Mesenchymal stem cell (in vitro differentiated cells and primary cell): ENCODE data around the gene ARGLU1.
A peak's percentile ranks its signal among the peaks of the same experiment; 100 is the strongest.

Experiments
- DNase-seq: peaks from one replicate; pipeline ENCODE4 v3.0.0-alpha.2; 2013
- H2AFZ ChIP-seq: one replicate; pipeline ENCODE4 v1.6.1; 2013; ENCODE audit warnings: low read depth, mild to moderate bottlenecking, control low read depth, inconsistent platforms, low read length, moderate library complexity
- H2AK5ac ChIP-seq: 2 replicates; pipeline ENCODE4 v1.6.1; 2013; ENCODE audit warnings: low read length, moderate library complexity, mild to moderate bottlenecking, inconsistent platforms; ENCODE audit not compliant: severe bottlenecking
- H2BK120ac ChIP-seq: one replicate; pipeline ENCODE4 v1.6.1; 2013; ENCODE audit warnings: low read depth, mild to moderate bottlenecking, inconsistent platforms, low read length, moderate library complexity
- H2BK12ac ChIP-seq, 2 experiments: one replicate each; pipeline ENCODE4 v1.6.1; 2013; ENCODE audit warnings: inconsistent platforms in 2 of 2, low read length in 2 of 2, mild to moderate bottlenecking in 2 of 2, moderate library complexity in 2 of 2, control low read depth in 1 of 2
- H2BK15ac ChIP-seq: one replicate; pipeline ENCODE4 v1.6.1; 2013; ENCODE audit warnings: mild to moderate bottlenecking, low read depth, inconsistent platforms; ENCODE audit not compliant: poor library complexity, severe bottlenecking
- H2BK5ac ChIP-seq: 2 replicates; pipeline ENCODE4 v1.6.1; 2013; ENCODE audit warnings: low read depth, mild to moderate bottlenecking, low read length, control low read depth, inconsistent platforms; ENCODE audit not compliant: poor library complexity, severe bottlenecking
- H3K14ac ChIP-seq, 2 experiments: one replicate each; pipeline ENCODE4 v1.6.1; 2013; ENCODE audit warnings: inconsistent platforms in 2 of 2, low read length in 2 of 2, control low read depth in 1 of 2, mild to moderate bottlenecking in 1 of 2, moderate library complexity in 1 of 2
- H3K18ac ChIP-seq, 2 experiments: one replicate each; pipeline ENCODE4 v1.6.1; 2013; ENCODE audit warnings: inconsistent platforms in 2 of 2, low read length in 2 of 2, control low read depth in 1 of 2, low read depth in 1 of 2, mild to moderate bottlenecking in 1 of 2
- H3K23ac ChIP-seq, 2 experiments: one replicate each; pipeline ENCODE4 v1.6.1; 2013; ENCODE audit warnings: inconsistent platforms in 2 of 2, low read length in 2 of 2, mild to moderate bottlenecking in 2 of 2, moderate library complexity in 2 of 2, control low read depth in 1 of 2
- H3K27ac ChIP-seq: 2 replicates; pipeline ENCODE4 v1.5.1; 2013; ENCODE audit warnings: mild to moderate bottlenecking, moderate library complexity, low read length, control low read depth, inconsistent platforms; ENCODE audit not compliant: poor library complexity, severe bottlenecking
- H3K27me3 ChIP-seq, 2 experiments: 2 replicates each; pipeline versions ENCODE4 v1.6.1 to v1.7.0; 2013; ENCODE audit warnings: low read length in 2 of 2, mild to moderate bottlenecking in 2 of 2, moderate library complexity in 2 of 2, control low read depth in 1 of 2, inconsistent platforms in 1 of 2; ENCODE audit not compliant: control insufficient read depth in 1 of 2, insufficient read depth in 1 of 2
- H3K36me3 ChIP-seq, 2 experiments: 2 replicates each; pipeline versions ENCODE4 v1.6.1 to v1.7.0; 2013; ENCODE audit warnings: low read length in 2 of 2, control low read depth in 1 of 2, inconsistent platforms in 1 of 2, low read depth in 1 of 2, mild to moderate bottlenecking in 1 of 2; ENCODE audit not compliant: insufficient read depth in 2 of 2, control insufficient read depth in 1 of 2
- H3K4ac ChIP-seq, 2 experiments: one replicate each; pipeline ENCODE4 v1.6.1; 2013; ENCODE audit warnings: inconsistent platforms in 2 of 2, low read length in 2 of 2, mild to moderate bottlenecking in 2 of 2, moderate library complexity in 2 of 2, control low read depth in 1 of 2, low read depth in 1 of 2
- H3K4me1 ChIP-seq: 2 replicates; pipeline ENCODE4 v1.6.1; 2013; ENCODE audit warnings: low read depth, low read length, control low read depth; ENCODE audit not compliant: control insufficient read depth, insufficient read depth
- H3K4me2 ChIP-seq: 2 replicates; pipeline ENCODE4 v1.6.1; 2013; ENCODE audit warnings: low read length, mild to moderate bottlenecking, inconsistent platforms; ENCODE audit not compliant: poor library complexity, severe bottlenecking
- H3K4me3 ChIP-seq, 2 experiments: 2 replicates each; pipeline versions ENCODE4 v1.5.1 to v1.7.0; 2013; ENCODE audit warnings: low read length in 2 of 2, mild to moderate bottlenecking in 2 of 2, control low read depth in 1 of 2, low read depth in 1 of 2; ENCODE audit not compliant: insufficient read depth in 1 of 2
- H3K79me1 ChIP-seq: replicated peaks from 2 replicates; pipeline ENCODE4 v1.6.1; 2013; ENCODE audit warnings: mild to moderate bottlenecking, control low read depth, low read length, inconsistent platforms; ENCODE audit not compliant: poor library complexity, severe bottlenecking
- H3K9ac ChIP-seq: 2 replicates; pipeline ENCODE4 v1.7.0; 2013; ENCODE audit warnings: mild to moderate bottlenecking, low read length, moderate library complexity
- H3K9me3 ChIP-seq: 2 replicates; pipeline ENCODE4 v1.7.0; 2013; ENCODE audit warnings: mild to moderate bottlenecking, low read length; ENCODE audit not compliant: control insufficient read depth
- H4K8ac ChIP-seq: one replicate; pipeline ENCODE4 v1.6.1; 2013; ENCODE audit warnings: inconsistent platforms, mild to moderate bottlenecking, low read length, moderate library complexity
- H4K91ac ChIP-seq: one replicate; pipeline ENCODE4 v1.6.1; 2013; ENCODE audit warnings: mild to moderate bottlenecking, low read length, inconsistent platforms
- WGBS: methylation state at CpG from one replicate; pipeline ENCODE4 v1.1.7; 2013; ENCODE audit warnings: mixed read lengths; 5-methylcytosine and 5-hydroxymethylcytosine counted together

The ARGLU1 gene

GRCh38 chr13:106532111-106532929, 35.6 kb downstream of the ARGLU1 start:
- Histone ChIP-seq H2BK15ac (no peak overlapping the region), H3K79me1 (no peaks in the 10 kb centered on the region), H2AK5ac (no peak overlapping the region), H3K9me3 (no peaks in the 10 kb centered on the region), H2BK12ac (peak overlapping the region in 1 of 2 experiments; percentile 65), H3K4me1 (peaks cover 3% of the 10 kb centered on the region), H3K4ac (no peak overlapping the region), H3K27me3 (no peaks in the 10 kb centered on the region), H3K36me3 (no peaks in the 10 kb centered on the region), H3K18ac (peak overlapping the region; percentile 0 to 31), H2BK5ac (no peak overlapping the region), H3K4me2 (peak overlapping the region; percentile 41), H4K8ac (no peak overlapping the region), H4K91ac (no peak overlapping the region), H3K9ac (peak overlapping the region; percentile 56), H2AFZ (no peak overlapping the region), H3K14ac (no peak overlapping the region), H3K27ac (peak overlapping the region; percentile 30), H3K23ac (no peak overlapping the region), H3K4me3 (peak overlapping the region; percentile 55 to 76), H2BK120ac (no peak overlapping the region)
- DNase-seq: peak; percentile 47
- 35% methylated on average over 17 of the region's 18 CpGs for WGBS

- H3K14ac ChIP-seq: no peak overlapping the region
- no peak overlapping the region for H3K18ac ChIP-seq
- H2AFZ ChIP-seq: no peak overlapping the region
- H3K27ac ChIP-seq: no peak overlapping the region
- H3K4me3 ChIP-seq: no peak overlapping the region
- H3K4me1 ChIP-seq: peaks cover 3% of the 10 kb centered on the region
- H3K23ac ChIP-seq: no peak overlapping the region
- no peak for DNase-seq
- no peak overlapping the region for H2BK120ac ChIP-seq
- no peaks in the 10 kb centered on the region for H3K79me1 ChIP-seq
- no peak overlapping the region for H3K9ac ChIP-seq
- H2AK5ac ChIP-seq: no peak overlapping the region
- no peak overlapping the region for H2BK5ac ChIP-seq
- peaks cover 0 to under 1% of the 10 kb centered on the region in 2 experiments for H3K36me3 ChIP-seq
- no peak overlapping the region for H2BK12ac ChIP-seq
- H3K27me3 ChIP-seq: no peaks in the 10 kb centered on the region
- H3K4ac ChIP-seq: no peak overlapping the region
- H3K4me2 ChIP-seq: no peak overlapping the region
- 74% methylated on average over 4 of the region's 8 CpGs for WGBS
- H4K91ac ChIP-seq: no peak overlapping the region
- no peaks in the 10 kb centered on the region for H3K9me3 ChIP-seq
- no peak overlapping the region for H4K8ac ChIP-seq
- no peak overlapping the region for H2BK15ac ChIP-seq
These were observed 36.9 kb downstream of the ARGLU1 start for GRCh38 chr13:106530980-106531481.

- Histone ChIP-seq H2BK5ac (no peak overlapping the region), H3K4me2 (no peak overlapping the region)
These were observed 37.6 kb downstream of the ARGLU1 start for GRCh38 chr13:106530171-106530851.

More at GRCh38 chr13:106530171-106530851, 37.6 kb downstream of the ARGLU1 start:
- Histone ChIP-seq H3K36me3 (peaks cover 0 to 7% of the 10 kb centered on the region in 2 experiments), H4K91ac (no peak overlapping the region), H3K9me3 (no peaks in the 10 kb centered on the region), H3K79me1 (peaks cover 2% of the 10 kb centered on the region), H3K4me3 (no peak overlapping the region), H2AK5ac (no peak overlapping the region), H2BK12ac (no peak overlapping the region), H2AFZ (no peak overlapping the region), H3K4me1 (peaks cover 6% of the 10 kb centered on the region), H2BK15ac (no peak overlapping the region), H3K23ac (no peak overlapping the region), H3K9ac (no peak overlapping the region), H3K14ac (no peak overlapping the region), H3K27me3 (no peaks in the 10 kb centered on the region), H3K4ac (no peak overlapping the region), H4K8ac (no peak overlapping the region), H2BK120ac (no peak overlapping the region), H3K27ac (no peak overlapping the region), H3K18ac (no peak overlapping the region)
- no peak for DNase-seq
- 76% methylated on average over 9 of the region's 11 CpGs for WGBS
